Measurements from ENCODE around the gene CDH13.

The CDH13 gene

DNA sequence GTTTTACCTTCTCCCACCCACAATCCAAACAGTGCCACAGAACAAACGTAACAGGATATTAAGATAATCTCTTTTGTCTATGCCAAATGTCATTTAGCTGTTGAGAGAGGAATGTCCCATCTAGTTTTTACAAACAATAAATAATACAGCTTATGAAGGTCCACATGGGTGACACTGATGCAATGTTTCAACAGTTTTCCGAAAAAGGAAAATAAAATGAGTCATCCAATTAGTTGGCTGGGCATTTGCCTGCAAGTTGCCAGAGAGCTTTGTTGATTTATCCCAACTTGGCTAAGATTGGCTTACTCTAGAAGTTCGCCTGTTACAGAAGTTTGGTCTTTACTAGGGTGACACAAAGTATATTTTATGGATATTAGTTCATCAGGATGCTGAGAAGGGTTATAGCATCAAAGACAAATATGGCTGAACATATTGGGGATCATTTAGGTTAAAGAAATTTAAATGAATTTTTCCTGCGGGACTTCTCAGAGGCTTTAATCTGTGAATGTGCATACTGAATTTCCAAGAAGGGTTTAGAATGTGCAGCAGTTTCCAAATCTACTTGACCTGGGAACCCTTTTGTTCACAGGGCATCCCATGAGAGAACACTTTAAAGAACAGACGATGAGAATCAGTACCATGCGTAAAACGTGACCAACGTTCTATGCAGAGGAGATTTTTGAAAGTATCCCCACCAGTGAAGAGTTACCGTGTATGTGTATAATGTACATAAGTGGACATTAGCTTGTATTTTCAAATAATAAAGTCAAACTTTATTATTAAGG, 73.1 kb downstream of the CDH13 start:
- DNase-seq: no peak

DNA sequence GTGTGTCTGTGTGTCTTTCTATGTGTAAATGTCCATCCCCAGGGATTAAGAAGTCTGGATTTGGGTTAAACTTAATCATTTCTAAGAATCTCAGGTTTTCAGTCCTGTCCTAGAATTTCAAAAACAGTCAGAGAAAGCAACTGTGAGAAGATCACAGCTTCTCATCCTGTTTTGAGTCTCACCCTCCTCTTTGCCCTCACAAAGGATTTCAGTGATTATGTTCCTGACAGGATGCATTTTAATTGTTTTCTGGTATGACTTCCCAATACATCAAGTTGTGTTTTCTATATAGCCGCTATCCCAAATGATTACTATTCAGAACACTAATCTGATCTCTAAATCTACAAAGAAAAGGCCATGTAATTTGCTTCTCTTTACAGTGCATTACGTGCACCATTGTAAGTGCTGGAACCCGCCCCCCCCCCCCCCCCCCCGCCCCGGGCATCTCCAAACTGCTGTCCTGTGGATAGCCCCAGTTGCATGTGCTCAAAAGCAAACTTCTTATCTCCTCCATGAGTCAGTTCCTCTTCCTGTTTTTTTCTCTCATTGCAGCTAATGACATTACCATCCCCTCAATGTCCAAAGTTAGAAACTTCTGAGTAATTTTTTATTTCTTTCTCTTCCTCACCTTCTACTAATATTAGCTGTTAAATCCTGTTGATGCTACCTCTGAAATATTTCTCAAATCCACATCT, 73.9 kb downstream of the CDH13 start:
- no peak for DNase-seq

DNA sequence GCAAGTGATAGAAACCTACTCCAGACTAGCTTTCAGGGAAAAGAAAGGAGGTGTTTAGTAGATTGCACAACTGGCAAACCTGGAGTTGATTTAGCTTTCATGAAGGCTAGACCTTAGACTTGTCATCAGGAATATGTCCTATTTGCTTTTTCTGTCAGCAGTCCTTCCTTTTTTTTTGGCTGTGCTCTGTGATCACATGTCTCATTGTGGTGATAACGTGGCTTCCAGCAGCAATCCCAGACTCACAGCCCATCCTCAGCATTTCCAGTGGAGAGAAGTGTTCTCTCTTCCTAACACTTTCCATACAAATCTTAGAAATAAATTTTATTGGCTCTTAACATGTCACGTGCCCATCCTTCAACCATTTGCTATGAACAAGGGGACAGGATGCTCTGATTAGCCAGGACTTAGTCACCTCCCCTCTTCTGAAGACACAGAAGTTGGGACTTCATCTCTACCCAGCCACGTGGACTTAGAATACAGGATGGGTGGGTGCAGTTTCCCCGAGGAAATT, 74.7 kb downstream of the CDH13 start:
- no peak for DNase-seq

DNA sequence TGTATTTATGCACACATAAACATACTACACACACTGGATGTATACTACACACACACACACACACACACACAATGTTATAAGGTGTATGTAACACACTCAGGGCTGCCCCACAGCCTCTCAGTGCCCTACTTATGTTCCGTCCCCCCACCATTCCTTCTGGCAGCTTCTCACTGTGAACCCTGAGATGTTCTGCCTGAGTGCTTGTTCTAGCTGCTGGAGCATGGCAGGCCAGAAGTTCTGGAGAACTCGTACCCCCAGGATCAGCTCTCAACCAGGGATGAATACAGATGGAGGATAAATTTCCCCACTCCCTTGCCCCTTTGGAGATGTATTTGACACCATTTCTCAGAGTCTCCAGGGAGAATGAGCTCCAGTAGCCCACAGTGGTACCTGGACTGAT, 76.4 kb downstream of the CDH13 start:
- no peak for DNase-seq

DNA sequence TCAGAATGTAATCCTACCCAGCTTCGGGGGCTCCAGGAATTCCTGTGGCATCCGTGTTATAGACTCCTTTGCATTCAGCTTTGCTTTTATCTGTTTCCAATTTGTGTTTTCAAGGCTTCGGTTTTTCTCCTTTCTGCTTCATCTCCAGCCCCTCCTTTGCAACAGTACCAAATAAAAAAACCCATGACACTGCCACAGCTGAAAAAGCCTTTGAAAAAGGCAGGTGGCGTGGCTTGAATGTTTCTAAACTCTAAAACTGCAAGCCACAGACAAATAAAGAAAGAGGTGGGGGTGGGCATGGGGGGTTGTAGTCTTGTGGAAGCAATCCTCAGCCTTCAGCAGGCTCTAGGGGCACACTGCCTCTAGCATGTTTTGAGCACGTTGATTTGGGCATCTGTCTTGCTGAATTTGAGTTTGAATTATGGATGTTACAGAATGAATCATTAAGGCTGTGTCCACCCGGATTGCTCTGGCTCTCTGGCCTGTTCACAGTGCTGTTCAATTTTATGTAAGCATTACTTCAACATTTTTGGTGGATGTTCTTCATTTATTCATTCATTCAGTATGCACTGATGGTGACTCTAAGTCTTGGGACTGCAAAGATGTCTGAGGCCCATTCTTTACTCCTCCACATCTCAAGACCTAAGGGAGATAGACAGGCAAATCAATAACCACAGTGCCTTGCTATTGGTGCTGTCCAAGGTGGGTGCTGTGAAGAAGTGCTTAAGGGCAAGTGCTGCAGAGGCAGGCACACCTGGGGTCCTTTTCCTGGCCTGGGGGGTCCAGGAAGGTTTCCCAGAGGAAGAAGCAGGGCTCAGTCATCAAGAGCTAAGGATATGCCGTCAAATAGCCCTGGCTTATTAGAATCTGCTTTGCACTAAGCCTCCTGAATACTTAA, 77.4 kb downstream of the CDH13 start:
- no peak for DNase-seq

DNA sequence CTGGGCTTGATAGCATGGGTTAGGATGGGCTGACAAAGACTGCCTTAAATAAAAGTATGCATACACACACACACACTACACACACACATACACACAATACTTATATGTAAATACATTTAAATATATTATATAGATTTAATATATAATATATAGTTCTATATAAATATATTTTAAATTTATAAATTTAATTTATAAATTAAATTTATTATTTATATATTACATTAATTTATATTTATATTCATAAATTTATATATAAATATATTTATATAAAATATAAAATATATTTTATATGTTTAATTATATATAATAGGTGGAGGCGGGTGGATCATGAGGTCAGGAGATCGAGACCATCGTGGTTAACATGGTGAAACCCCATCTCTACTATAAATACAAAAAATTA, 83.2 kb downstream of the CDH13 start:
- DNase-seq: no peak

DNA sequence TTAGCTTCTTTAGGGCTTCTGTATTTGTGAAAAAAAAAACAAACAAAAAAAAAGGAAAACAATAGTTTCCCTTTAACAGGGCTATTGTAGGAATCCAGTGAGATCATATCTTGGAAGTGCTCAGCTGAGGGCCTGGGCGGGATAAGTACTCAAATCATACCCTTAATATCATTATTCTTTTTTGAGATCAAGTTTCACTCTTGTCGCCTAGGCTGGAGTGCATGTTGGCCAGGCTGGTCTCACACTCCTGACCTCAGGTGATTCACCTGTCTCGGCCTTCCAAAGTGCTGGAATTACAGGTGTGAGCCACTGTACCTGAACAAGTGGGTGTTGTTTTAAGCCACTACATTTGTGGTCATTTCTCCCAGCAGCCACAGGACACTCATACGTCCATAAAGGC, 87.0 kb downstream of the CDH13 start:
- DNase-seq: no peak

DNA sequence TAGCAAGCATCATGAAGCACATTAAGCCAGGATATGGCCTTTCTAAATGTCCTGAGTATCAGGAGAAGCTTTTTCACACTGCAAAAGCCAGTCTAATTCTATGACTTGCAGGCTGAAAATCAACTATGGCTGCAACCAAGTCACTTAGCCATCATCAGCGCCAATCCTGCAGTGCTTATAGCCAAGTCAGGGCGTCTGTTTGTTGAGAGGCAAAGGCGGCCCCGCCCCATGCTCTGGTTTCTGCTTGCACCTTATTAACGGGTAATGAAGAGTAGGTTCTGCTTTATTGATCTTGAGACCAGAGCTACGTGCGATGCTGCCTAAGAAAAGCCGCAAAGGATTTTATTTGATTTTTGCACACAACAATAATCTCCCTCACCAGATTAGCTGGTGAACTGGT, 88.4 kb downstream of the CDH13 start:
- DNase-seq: no peak

DNA sequence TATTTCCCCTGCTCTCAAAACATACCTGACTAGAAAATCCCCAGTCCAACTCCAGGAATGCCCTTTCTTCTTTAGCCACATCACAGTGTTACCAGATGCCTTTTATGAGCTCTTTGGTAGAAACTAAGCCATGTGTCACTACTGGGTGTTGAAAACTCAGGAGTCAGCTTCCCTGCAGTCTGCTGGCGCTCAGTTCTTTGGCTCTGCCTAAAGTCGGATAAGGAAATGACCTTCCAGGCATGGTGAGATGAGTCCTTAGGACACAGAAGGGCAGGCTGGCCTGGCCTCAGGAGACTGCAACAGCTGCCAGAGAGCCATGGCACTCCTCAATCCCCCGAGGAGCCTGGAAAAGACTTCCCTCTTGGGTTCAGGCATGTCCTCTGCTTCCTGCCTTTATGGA, 89.1 kb downstream of the CDH13 start:
- no peak for DNase-seq

DNA sequence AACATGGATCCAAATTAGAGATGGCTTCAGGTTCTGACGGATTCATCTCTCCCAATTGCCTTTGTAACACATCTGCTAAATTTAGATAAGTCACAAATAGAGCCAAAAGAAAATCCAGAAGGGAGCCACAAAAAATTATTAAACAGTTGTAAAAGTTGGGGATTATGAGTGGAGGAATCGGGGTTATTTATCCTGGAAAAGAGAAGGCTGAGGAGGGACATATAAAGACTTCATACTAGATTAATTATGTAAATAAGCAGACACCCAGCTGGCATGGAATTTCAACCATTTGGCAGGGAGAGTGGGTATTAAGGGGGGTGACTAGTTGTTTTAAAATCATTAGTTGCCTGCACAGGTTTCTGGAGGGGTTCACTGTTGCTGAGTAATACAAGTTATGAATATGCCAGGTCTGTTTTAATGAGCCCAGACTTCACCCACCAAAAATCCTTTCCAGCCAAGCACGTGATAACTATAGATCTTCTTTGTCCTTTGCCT, 89.6 kb downstream of the CDH13 start:
- no peak for DNase-seq

DNA sequence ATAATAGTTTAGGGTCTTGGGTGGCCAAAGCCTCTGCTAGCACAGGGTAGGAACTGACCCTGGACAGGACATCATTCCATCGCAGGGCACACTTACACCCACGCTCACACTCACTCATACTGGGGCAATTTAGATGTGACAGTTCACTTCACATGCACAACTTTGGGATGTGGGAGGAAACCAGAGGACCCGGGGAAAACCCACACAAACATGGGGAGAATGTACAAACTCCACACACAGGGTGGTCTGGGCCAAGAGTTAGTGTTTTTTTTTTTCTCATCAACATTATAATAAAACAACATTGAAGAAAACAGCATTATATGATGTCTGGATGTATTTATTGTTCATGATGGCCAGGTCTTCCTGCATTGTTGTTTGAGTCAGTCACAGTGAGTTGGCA, 93.6 kb downstream of the CDH13 start:
- no peak for DNase-seq

DNA sequence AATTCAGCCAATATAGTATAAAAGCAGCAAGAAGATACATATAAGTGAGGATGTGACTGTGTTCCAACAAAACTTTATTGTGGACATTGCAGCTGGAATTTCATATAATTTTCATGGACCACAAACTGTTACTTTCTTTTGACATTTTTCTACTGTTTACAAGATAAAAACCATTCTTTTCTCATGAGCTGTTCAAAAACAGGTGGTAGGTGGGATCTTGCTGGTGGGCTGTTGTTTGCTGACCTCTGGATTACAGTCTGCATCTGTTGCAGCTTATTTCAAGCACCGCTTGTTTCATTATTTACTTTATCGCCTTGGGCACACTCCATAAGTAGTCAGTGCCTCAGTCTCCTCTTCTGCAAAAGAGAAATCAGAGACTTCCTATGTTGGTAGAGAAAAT, 99.5 kb downstream of the CDH13 start:
- no peak for DNase-seq

DNA sequence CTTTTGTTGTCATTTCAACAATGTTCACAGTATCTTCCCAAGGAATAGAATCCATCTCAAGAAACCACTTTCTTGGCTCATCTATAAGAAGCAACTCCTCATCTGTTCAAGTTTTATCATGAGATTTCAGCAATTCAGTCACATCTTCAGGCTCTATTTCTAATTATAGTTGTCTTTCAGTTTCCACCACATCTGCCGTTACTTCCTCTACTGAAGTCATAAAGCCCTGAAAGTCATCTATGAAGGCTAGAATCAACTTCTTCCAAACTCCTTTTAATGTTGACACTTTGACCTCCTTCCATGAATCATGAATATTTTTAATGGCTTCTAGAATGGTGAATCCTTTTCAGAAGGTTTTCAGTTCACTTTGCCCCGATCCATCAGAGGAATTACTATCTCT, 102.1 kb downstream of the CDH13 start:
- DNase-seq: no peak

DNA sequence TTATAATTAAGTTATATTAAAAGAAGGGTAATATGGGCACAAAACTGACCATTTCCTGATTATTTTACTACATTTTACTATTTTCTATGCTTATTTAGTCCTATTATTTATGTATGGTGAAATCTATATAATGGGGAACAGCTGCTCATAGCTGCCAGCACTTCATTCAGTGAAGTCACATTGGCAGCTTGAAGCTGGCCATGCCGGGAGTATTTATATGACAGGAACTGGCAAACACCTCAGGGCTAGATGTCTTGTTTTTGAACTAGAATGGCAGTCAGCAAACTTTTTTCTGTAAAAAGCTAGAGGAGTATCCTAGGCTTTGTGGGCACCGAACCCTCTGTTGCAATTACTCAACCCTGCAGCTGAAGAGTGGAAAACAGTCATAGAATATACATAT, 104.1 kb downstream of the CDH13 start:
- DNase-seq: no peak

DNA sequence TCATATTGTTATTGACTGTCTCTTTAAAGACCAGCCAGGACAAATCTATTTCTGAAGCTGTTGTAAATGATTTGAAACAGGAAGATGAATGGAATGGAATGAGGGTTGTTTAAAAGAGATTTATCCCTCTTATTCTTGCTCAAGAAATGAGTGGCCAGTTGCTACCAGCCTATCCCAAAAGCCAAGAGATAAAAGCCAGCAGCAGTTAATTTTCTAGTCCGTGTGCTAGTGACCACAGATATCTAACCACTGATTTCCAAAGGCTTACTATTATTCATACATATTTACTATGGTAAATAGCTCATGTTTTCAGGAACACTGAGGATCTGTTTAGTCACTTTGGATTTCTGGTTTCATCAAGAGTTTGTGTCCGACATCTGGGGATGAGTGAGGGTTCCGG, 105.7 kb downstream of the CDH13 start:
- no peak for DNase-seq

DNA sequence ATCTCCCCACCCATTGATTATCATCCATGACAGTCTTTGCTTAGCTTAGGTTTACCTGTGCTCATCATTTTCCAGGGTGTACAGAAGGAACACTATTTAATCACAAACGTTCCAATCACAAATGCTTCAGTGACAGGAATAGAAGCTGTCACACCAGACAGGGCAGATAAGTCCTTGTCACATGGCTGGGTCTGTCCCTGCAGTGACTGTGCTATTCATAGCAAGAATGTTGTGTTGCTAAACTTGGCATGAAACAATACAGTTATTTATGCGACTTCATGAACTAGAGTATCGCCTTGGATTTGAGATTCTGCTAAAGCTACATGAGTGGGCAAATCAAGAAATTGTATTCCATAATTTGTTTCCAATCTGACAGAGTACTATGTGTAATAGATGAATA, 108.4 kb downstream of the CDH13 start:
- no peak for DNase-seq

DNA sequence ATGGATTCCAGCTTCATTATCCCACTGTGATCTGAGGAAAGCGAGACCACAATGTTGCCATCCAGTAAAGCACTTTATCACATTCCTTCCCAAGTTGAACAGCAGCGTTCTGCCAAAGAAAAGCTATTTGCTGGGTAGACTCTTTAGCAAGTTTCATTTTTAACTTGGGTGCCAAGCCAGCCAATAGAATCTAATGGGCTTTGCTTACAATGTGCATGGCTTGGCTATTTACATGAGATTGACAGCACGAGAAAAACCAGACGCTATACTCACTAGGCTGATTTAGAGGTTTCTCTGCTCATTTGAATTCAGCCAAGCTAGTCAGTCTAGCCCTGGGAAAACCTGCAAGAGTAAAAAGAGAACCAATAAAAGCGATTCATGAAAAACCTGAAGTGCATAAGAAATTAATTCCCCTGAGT, 108.9 kb downstream of the CDH13 start:
- DNase-seq: no peak

DNA sequence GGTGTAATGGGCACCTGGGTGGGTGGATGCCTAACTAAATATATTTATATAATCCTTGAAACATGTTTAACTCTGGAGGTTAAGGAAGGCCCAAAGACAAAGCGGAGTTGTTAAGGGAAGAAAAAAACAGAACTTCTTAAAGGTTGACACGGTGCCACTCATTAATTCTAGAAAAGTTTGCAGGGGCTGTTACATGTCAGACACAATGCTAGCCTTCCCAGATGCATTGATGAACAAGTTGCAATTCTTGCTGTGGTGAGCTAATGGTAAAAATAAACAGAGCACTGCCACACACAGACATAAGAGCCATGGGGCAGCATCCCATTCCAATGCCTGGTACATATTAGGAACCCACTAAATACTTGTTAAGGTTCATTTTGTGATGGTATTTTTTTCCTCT, 109.5 kb downstream of the CDH13 start:
- no peak for DNase-seq

DNA sequence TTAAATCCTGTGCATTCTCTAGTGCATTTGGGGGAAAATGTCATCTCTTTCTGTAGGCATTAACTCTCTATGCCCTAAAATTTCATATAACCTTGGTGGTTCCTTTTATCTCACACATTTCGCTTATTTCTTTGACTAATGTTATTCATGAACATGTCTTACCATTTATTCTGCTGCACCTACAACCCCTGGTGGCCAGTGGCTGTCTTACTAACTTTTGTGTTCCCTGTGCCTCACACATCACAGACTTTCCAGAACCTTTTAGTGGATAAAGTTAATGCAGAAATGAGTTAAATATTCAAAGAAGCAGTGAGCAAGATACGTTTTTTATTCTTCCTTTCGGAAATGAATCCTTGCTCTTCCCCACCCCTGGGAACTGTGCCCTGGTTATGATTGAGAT, 111.9 kb downstream of the CDH13 start:
- DNase-seq: no peak

DNA sequence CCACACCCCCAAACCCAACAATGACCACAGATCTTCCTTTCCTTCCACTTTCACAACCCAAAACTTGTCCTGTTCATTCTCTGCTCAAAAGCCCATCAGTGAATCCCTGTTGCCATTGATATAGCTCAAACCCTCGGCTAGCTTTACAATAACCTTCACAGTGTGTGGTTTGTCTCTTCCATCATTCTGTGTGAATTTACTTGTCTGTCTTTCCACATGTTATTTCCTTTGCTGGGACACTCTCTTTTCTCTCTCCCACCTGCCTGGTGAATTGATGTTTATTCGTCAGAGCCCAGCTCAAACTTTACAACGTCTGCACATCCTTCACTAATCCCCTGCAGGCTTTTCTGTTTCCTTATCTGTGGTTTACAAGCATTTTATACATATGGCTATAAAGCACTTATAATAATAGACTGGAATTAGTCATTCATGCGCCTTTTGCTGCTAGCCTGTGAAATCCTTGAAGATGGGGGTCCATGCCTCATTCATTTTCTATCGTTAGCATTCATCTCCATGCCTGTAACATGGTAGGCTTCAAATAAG, 114.4 kb downstream of the CDH13 start:
- DNase-seq: no peak

DNA sequence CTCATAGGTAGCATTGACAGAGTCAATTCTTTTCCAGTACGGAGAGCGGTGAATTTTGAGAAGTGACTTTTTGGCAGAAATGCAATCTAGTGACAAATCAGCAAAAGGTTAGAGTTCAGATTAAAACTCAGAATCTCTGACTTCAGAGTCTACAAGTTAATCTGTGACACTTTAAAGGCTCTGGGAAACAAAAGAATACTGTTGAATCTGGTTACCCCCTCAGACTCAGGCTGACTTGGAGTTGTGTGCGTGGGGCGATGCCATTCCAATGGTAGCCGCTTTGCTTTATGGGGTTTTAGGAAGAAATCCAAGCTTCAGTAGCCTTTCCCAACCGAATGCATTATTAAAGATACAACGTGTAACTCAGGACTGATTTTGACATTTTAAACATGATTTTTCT, 118.2 kb downstream of the CDH13 start:
- DNase-seq: no peak

DNA sequence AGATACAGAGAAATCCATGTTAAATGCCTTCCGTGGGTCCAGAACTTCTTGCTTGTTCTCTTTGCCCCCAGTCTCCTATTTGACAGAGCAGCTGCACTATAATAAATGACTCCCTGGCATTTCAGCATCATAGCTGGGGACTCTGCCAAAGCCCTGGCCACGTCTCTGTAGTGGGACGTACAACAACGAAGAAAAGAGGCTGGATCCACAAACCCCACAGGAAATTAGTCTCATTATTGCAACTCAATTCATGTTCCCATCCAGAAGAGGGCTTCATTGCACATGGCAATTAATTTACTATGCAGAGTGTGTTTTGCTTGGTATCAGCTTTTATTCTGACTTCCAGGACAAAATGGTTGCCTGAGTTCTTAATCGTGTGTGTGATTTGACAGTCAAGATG, 121.3 kb downstream of the CDH13 start:
- DNase-seq: no peak

DNA sequence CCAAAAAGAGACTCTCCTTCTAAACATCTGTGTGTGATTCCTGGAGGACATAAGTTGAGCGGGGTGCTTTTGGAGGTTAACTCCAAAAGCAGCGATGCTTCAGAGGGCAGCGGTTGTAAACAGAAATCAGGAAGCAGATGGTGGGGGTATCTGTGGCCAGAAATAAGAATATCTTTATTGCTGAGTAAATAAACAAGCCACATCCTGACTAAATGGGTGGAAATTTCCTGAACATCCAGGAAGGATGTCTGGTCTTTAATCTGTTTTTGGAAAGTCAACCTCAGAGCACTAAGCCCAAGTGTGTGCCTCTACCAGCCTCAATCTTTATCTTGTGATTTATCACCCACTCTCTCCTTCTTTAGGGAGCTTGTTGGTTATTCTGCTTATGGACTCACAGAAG, 123.3 kb downstream of the CDH13 start:
- no peak for DNase-seq

Data from NCI-H774 (cell line).